HG02938 (cell line): ENCODE measurements around the gene KRT13.
"Not testable (repeated sequence)": the region's sequence is repeated elsewhere in the genome, so short reads cannot be mapped to it uniquely, and the experiment has no call there.

Experiments
- ATAC-seq: cut with Tn5 transposase; IDR thresholded peaks from one replicate; pipeline ENCODE4 v1.9.1; 2021; ENCODE audit warnings: mild to moderate bottlenecking, moderate library complexity; ENCODE audit not compliant: unreplicated experiment

KRT13 gene

DNA sequence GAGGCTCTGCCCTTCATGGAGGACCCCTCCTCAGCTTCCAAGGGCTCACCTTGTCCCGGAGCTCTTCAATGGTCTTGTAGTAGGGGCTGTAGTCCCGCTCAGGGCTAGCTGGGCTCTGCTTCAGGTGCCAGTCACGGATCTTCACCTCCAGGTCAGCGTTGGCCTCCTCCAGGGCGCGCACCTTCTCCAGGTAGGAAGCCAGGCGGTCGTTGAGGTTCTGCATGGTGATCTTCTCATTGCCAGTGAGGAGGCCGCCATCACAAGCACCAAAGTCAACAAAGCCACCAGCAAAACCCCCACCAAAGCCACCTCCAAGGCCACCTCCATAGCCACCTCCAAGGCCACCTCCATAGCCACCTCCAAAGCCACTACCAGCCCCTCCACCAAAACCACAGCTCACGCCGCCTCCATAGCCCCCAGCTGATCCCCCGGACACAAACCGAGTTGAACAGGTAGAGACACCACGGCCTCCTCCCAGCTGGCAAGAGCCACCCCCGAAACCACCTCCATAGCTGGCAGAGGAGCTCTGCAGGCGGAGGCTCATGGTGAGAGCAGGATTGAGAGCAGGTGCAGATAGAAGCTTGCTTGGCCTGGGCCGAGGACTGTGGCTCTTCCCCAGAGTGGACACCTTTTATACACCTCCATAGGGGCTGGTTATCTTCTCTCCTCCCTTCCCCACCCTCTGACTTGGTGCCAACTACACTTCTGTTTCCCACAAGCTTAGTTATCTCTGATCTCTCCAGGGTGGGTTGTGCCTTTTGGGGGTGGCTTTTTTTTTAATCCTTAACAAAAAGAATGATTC is at the start of gene KRT13:
KRT13 (minus strand) TSS at position 606 of the 802 bp plus-strand sequence; CDS start at position 544, 62 bp downstream.
- no peak for ATAC-seq

DNA sequence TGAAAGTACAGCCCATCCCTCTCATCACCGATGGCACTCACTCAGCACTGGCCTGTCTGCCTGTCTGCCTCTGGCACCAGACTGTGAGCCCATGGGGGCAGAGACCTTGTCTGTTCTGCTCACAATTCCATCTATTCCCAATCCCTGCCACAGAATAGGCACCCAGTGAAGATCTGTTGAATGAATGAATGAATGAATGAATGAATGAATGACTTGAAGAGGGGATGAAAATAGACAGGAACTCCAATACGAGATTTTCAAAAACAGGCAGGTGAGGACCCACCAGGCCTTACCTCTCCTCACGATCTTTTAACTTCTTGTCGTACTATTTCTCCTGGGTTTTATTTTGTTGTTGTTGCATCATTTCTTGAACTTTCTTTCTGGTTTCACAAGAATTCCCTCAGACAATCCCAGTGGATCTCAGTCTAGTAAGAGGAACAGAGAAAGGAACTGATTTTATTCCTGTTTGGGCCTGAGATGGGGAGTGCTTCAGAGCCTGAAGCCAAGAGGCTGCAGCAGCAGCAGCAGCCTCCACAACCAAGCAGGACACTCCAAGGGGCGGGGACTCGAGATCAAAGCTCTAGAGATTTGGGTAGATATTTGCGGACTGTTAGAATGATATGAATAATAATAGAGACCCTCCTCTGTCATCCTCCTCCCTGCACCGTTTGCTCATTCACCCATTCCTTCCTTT is 48.7 kb upstream of the KRT13 start:
- no peak for ATAC-seq

DNA sequence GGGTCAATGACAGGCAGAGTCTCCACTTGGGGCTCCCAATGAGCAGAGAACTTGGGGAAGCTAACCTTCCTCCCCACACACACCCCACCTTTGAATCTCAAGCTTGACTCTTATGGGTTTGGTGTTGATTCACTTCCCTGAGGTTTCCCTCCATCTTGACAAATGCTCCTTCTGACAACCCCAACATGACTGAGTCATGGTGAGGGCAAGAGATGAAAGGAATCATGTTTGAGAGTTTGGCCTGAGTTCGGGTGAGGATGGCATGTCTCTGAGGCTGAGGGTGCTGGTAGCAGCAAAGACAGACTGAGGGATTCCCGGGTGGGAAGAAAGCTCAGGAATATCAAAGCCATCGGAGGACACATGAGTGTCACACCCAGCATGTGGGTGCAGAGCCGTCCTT is 47.8 kb upstream of the KRT13 start:
- ATAC-seq, result no peak

DNA sequence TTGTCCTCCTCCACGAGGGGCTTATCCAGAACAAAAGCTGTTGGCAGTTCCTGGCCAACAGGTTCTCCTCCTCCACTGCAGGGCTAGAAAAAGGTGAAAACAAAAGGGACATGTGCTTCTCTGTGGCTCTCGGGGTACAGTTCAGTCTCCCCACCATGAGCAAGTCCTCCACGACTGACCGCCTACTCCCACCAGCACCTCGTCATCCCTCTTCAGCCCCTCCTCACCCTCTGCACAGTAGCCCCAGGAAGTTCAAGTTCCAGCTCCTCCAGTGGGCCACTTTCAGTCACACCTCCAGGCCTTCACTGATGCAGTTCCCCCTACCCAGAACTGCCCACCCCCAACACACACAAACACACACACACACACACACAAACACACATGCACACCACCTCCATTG is 47.0 kb upstream of the KRT13 start:
- no peak for ATAC-seq

DNA sequence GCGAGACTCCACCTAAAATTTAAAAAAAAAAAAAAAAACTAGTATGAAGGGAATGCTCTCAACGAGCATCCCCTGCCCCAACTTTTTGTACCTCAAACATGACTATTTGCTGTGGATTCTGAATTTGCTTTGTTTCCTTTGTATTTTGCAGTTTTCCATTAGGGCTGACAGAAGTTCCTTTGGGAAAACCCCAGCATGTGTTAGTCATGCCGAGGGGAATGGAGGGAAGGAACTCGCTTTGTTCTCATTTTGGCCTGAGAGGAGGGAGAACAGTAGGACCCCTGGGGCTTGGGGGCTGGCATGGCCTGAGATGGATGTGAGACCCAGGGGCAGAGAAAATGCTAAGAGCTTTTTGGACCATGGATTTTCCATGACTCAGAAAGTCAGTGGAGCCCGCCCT is 46.0 kb upstream of the KRT13 start:
- ATAC-seq, result no peak

DNA sequence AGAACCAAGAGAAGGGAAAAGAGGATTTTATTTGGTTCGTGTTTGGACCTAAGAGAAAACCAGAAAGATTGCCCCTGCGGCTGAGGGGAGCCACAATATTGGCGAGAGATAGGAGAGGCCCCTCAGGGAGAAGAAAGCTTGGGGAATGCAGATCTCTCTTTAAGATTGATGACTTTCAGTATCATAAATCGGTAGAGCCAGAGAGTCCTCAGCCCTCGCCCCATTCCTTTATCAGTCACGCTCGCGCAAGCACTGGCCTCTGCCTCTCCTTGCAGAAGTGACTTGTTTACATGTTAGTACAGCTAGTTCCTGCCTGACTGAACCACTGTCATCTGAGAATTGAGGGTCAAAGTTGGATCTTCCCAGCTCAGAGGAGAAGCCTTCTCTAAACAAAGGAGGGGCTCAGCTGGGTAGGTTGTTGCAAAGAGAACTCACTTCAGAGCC is 44.2 kb upstream of the KRT13 start:
- no peak for ATAC-seq

DNA sequence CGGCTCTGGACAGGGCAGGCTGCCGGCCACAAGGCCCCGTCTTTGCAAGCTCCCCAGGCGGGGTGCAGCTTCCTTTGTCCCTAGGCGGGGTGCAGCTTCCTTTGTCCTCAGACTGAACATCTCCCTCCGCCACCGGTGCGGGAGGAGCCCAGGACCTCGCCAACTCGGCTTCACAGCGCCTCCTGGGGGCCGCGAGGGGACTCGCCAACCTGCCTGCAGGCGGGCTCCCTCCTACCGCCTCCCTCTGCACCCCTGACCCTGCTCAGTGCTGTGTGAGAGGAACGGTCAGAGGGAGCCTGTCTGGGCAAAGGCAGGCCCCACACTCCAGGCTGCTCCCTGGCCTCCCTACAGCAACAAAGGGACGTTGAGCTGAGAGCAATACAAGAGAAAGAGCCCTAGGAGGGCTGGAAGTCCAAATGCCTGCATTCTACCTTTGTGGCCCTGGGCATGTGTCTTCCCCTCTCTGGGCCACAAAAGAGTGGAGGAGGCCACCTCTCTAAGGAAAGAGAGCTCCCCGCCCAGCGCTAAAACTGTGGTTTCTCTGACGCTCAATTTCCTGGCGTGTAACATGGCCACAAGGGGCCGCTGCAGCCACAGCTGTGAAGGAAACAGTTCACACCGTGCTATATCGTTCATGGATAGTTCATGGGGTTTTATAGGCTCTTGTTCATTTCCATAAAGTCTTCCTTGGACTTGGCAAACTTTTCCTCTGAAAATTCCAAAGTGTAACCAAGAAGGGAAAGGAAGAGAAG is 43.6 kb upstream of the KRT13 start:
- no peak for ATAC-seq

DNA sequence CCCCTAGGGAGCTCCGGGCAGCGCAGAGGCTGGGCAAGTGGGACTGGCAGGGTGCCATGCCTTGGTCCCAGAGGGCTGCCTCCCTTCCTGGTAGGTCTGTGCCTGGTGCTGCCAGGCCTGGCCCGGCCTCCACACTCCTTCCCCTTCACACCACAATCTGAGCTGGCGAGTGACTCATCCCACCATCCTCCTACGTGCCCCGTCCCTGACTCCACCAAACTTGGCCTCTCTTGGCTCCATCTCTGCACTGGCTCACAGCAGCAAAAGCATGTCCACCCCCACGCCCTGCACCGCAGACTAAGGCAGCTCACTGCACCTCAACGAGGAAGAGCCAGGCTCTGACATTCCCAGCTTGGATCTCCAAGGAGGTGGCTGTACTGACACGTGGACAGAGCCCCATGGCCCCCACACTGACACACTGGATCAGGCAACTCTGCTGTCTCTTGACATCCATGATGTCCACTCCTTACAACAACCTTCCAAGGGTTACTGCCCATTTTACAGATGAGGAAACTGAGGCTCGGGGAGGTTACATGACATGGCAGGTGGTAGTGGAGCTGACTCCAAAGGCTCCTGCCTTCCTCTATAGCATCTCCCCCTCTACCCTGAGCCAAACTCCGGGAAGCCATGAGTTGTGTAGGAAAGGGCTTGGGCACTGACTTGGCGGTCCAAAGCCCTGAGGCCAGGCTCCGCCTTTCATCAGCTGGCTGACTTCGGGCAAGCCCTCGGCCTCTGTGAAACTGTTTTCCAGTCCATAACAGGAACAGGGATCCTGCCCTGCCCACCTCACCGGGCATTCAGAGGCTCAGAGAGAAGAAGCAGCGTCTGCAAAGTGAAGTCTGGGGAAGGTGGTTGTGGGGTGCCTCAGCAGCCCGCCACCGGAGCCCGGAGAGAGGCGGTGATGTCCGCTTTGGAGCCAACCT is 42.8 kb upstream of the KRT13 start:
- ATAC-seq, result no peak

DNA sequence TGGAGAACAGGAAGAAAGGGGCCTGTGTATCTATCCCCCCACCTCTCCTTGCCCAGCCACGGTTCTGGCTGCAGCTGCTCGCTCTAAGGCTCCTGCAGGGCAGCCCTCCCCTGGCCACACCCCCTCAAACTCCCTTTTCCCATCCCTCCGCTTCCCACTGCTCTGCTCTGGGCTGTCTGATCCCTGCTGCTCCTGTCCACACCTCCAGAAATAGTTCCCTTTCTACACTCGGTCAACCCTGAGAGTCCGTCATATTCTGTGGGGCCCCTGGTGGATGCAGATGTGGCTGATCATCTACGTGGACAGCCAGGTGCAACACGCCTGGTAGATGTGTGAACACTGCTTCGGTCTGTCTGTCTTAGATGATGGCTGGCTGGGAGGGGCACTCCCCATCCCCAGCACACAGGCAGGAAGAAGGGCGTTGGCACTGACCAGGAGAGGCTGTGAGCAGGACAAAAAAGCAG is 42.0 kb upstream of the KRT13 start:
- no peak for ATAC-seq

DNA sequence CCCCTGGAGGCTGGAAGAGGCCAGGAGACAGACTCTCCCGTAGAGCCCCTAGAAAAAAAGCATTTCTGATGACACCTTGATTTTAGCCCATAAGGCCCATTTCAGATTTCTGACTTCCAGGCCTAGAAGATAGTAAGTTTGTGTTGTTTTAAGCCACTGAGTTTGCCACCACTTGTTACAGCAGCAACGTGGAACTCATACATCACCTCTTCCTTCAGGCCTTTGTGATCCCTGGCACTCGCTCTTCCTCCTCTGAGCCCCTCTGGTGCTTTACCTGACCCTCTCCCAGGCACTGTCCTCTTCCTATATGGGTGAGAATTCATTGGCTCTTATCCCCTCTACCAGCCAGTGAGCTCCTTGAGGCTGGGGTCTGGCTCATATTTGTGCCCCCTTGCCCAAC is 41.4 kb upstream of the KRT13 start:
- no peak for ATAC-seq

DNA sequence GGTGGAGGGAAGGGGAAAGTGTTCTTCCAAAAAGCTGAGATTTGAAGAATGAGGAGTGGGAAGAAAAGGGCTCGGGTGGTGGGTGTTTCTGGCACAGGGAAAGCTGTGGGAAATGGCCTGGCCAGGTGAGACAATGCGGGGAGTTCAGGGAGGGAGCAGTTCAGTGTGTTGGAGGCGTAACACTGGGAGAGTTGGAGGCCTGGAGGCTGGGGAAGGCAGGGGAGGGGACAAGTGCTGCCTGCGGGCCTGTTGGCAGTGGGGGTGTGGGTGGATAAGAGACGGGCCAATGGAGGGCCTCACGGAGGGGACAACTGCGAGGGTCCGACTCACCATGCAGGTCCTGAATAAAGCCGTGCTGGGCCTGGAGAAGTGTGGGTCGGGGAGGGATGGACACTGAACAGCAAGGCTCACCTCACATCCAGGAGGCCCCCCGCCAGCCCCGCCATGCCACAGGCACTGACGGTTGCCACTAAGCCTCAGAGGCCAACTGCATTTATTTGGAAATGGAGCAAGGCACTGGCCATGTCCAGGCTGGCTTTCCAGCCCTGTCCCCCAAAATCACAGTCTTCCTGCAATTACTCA is 40.5 kb upstream of the KRT13 start:
- ATAC-seq, result no peak

DNA sequence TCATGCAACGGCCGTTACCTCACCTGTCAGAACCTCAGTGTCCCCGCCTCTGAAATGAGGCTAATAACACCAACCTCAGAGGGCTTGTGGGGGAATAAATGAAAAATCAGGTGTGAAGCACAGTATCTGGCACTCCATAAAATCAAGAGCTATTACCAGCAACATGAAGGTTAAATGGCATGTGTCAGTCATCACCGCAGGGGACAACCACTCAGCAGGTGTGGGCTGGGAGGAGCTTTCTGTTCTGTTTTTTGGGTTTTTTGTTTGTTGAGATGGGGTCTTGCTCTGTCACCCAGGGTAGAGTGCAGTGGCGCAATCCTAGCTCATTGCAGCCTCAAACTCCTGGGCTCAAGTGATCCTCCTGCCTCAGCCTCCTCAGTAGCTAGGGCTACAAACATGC is 39.5 kb upstream of the KRT13 start:
- ATAC-seq, result no peak

DNA sequence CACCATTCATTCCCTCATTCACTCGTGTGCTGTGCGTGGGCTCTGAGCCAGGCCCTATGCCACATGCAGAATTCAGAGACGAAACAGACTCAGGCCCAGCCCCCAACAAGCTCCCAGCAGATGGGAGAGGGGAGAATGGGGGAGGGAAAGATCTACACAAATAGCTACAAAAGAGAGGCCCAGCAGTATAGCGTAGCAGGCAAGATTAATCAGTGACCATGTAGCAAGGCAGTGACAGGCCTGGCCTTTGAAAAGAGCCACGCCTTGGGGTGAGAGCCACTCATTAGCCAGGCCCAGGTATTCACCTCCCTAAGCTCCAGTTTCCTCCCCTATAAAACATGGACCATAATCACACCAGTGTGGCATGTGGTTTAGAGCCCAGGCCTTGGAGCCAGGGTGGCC is 39.1 kb upstream of the KRT13 start:
- no peak for ATAC-seq

DNA sequence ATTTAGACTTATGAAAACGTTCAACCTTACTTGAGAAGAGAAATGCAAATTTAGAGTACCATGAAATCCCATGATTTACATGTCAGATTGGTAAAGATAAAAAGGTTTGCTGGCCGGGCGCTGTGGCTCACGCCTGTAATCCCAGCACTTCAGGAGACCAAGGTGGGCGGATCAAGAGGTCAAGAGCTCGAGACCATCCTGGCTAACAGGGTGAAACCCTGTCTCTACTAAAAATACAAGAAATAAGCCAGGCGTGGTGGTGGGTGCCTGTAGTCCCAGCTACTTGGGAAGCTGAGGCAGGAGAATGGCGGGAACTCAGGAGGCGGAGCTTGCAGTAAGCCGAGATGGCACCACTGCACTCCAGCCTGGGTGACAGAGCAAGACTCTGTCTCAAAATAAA is 37.4 kb upstream of the KRT13 start:
- not testable (repeated sequence) for ATAC-seq

DNA sequence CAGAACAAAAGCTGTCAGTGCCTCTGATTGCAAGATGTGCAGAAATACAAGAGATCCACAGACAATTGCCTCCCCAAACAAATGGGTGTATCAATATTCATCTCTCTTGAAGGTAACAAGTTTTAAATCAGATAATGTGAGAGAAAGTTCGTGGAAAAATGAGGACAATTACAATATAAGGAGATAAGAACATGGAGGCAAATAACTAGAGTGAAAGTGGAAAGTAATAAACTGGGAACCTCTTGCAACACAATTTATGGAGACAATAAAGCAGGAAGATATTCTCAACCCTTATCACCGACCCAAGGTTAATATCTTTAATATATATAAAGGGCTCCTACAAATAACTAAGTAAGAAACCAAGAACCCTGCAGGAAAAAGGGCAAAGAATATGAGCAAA is 36.9 kb upstream of the KRT13 start:
- no peak for ATAC-seq

DNA sequence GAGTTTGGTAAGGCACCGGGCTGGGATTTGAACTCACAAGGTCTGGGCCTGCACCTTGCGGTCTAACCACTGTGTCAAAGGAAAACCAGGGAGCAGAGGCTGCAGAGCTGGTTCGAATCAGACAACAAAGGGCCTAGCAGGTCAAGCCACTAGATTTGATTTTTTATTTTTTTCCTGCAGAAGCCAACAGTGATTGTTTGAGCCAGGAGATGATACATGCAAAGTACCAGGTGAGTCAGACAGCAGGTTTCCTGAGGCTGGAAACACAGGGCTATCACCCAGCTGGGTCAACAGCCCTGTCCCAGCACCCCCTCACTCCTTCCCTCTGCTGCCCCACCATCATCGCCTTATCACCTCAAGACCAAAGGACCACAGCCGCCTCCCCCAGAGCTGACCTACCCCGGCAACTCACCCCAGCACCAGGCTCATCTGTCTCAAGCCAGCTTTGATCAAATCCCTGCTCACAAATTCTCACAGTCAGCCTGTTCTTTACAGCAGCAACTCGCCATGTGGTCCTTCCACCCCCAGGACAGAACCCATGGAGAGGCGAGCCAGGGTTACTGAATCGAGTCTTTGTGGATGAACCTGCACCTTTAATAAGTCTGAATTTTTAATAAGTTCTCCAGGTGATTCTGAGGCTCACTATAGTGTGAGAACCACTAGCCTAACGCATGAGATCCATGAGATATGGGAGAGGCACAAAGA is 35.7 kb upstream of the KRT13 start:
- ATAC-seq, result no peak

DNA sequence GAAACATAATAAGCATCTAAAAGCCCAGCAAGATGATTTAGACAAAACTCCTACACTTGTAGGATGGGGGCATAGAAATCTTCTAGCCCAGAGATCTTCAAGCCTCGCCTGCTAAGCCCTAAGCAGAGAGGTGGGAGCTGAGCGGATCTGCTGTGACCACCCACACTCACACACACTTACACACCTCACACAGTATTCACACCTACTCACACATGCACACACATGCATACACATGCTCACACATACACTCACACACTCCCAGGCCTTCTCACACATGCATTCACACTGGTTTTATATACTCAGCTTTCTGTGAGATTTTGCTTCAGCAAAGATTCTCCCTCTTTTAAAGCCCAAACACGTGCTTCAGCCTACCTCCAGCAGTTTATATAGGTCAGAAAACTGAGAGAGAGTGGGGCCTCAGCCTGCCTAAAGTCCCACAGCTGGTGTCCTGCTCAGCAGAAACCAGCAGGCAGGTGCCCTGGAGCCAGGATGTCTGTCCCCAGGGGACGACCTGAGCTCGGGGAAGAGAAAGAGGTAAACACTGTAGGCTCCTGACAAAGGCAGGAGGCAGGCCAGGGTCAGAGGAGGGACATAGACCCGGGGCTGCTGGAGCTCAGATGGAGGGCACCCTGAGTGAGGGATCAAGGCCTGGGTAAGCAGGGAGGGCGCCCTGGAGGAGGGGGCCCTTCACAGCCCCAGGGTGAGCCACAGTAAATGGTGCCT is 34.7 kb upstream of the KRT13 start:
- ATAC-seq, result no peak

DNA sequence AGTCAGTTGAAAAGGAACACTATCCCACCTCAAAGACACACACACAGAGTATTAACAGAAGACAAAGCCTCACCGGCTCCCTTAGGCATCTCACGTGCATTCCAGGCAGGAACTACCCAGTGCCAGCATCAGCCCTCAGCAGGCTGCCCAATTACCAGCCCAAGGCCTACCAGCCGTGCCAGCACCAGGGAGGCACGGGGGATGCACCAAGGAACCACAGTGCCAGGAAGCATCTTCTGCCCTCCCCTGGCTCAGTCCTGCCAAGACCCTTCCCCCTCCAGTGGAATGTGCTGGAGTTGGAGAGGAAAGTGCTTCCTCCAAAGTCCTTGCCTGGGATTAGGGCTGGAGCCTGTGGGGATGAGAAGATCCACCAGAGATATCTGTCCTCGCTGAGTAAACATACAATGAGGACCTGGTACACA is 33.7 kb upstream of the KRT13 start:
- no peak for ATAC-seq

DNA sequence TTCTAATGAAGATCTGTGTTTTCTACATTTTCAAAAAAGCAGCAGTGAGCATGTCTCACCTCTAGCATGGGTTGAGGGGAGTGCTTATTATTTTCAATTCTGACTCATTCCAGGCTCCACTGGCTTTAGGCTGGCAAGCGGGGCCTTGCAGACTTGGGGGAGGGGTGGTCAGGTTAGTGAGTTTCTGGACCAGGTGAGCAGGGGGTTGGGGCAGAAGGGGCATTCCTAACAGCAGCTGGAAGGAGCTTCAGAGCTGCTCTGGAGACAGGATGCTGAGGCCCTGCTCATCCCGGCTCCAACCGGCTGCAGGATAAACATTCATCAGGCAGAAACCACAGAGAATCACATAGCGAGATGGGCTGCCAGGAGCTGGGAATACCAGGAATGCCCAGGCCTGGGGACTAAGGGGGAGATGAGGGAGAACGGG is 33.2 kb upstream of the KRT13 start:
- ATAC-seq, result no peak
